Neural cell (in vitro differentiated cells): ENCODE data around the gene G6PD.

Experiments
- CTCF ChIP-seq: fragments of 450-650 bp; IDR thresholded peaks from 2 replicates; pipeline ENCODE4 v1.5.1; 2014; ENCODE audit warnings: antibody characterized with exemption, mild to moderate bottlenecking, moderate library complexity; ENCODE audit not compliant: poor library complexity, severe bottlenecking
- EP300 ChIP-seq: fragments of 450-650 bp; conservative IDR thresholded peaks from 2 replicates; pipeline ENCODE4 v1.6.1; 2014; ENCODE audit warnings: antibody characterized with exemption, mild to moderate bottlenecking, moderate library complexity; ENCODE audit not compliant: poor library complexity, severe bottlenecking
- EZH2 ChIP-seq: fragments of 200-600, 300-800 bp; shearing (Covaris generic), sonication (generic); IDR thresholded peaks from 2 replicates; pipeline ENCODE4 v1.6.1; 2014; ENCODE audit warnings: antibody characterized with exemption, low read length, borderline replicate concordance, mild to moderate bottlenecking; ENCODE audit not compliant: insufficient read depth, poor library complexity, severe bottlenecking
- POLR2AphosphoS5 ChIP-seq: IDR thresholded peaks from 2 replicates; pipeline ENCODE4 v1.6.1; 2012
- RAD21 ChIP-seq: fragments of 450-650 bp; conservative IDR thresholded peaks from 2 replicates; pipeline ENCODE4 v1.6.1; 2014; ENCODE audit warnings: antibody characterized with exemption, mild to moderate bottlenecking, moderate library complexity
- REST ChIP-seq: IDR thresholded peaks from 2 replicates; pipeline ENCODE4 v1.6.1; 2012; ENCODE audit warnings: borderline replicate concordance

DNA sequence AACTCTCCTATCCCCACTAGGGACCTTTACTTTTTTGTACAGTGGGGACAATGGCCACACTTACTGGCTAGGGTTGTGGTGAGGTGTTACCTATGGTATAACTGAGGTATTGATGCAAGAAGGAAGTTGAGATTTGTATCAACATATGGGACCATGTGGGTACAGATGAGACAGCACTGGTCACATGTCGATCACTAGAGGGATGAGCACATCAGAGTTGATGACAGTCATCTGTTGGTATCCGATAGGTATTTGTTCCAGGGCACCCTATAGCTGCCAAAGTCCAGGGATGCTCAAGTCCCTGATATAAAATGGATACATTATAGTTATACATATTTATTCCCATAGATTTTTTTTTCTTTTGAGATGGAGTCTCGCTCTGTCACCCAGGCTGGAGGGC, 43.7 kb downstream of the G6PD start:
- TF ChIP-seq RAD21 (no peak), CTCF (no peak), POLR2AphosphoS5 (no peak), EP300 (no peak), REST (no peak), EZH2 (no peak)
